GM19240 (cell line): Measurements from ENCODE around the gene TMPRSS9.
A peak's percentile ranks its signal among the peaks of the same experiment; 100 is the strongest.

Source experiments
- DNase-seq: peaks from one replicate; pipeline ENCODE4 v3.0.0; 2011; ENCODE audit warnings: low spot score; ENCODE audit not compliant: insufficient read length

The TMPRSS9 gene

GRCh38 chr19:2329149-2329478 lies 31.0 kb upstream of the TMPRSS9 start:
- no peak for DNase-seq

GRCh38 chr19:2329501-2329916 lies 30.6 kb upstream of the TMPRSS9 start:
- DNase-seq = no peak

DNA sequence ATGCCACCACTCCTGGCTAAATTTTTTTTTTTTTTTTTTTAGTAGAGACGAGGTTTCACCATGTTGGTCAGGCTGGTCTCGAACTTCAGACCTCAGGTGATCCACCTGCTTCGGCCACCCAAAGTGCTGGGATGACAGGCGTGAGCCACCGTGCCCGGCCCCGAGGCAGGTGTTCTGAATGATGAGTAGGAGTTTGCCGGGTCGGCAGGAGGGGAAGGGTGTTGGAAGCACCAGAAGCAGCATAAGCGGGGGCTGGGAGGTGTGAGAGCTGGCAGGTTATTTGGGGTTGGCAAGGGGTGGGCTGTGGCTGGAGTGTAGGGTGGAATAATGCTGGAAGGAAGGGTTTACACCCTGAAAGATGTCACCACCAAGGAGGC lies 29.8 kb upstream of the TMPRSS9 start:
- DNase-seq = no peak

DNA sequence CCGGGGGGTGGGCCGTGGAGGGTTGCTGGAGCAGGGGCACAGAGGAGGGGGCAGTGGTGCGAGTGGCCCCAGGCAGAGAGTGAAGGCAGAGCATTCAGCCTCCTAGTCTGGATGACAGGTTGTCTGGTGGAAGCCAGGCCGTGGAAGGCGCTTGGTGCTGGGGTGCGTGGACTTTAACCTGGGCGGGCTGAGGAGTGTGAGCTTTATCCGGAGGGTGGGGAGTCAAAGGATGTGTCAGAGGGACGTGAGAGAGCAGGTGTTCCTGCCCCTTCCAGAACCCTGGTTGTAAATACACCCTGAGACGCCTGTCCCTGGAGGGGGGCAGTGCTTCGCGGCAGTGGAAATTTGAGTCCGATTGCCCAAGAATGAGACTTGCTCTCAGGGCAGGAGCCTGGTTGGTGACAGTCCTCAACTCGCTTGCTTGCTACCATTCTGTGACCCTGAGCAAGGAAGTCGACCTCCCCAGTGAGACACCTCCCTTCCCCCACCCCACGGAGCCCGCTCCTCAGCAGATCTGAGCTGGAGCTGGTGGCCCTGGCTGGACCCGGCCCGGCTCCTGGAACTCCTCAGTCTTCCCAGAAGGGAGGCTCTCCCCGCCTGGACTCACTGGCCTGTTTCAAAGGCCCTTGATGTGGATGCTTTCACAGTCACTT lies 29.3 kb upstream of the TMPRSS9 start:
- no peak for DNase-seq

DNA sequence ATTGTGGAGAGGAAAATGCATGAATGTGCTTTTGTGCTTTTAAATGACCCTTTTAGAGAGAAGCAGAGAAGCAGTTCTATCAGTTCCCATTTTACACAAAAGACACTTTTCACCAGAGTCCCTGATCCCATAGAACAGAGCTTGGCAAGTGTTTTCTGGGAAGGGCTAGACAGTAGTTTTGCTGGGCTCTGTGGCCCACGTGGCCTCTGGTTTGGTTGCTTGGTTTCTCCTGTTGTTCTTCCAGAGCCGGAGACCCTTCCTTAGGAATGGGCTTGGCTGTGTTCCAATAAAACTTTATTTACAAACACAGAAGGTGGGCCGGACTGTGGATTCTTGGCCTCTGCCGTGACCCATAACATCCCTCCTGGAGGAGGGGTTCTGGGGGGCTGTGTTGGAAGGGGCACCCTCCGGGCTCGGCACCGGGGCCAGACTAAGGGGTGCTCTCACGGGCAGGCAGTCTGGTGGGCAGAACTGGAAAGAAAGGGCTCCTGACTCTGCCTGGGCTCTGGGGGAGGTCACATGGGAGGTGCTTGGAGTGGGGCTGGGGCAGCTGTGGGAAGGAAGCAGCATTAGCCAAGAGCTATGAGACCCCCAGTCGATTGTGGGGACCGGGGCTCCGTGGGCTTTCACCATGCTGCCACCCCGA lies 28.3 kb upstream of the TMPRSS9 start:
- DNase-seq = no peak

GRCh38 chr19:2332341-2333026 lies 27.6 kb upstream of the TMPRSS9 start:
- DNase-seq = peak; percentile 65

DNA sequence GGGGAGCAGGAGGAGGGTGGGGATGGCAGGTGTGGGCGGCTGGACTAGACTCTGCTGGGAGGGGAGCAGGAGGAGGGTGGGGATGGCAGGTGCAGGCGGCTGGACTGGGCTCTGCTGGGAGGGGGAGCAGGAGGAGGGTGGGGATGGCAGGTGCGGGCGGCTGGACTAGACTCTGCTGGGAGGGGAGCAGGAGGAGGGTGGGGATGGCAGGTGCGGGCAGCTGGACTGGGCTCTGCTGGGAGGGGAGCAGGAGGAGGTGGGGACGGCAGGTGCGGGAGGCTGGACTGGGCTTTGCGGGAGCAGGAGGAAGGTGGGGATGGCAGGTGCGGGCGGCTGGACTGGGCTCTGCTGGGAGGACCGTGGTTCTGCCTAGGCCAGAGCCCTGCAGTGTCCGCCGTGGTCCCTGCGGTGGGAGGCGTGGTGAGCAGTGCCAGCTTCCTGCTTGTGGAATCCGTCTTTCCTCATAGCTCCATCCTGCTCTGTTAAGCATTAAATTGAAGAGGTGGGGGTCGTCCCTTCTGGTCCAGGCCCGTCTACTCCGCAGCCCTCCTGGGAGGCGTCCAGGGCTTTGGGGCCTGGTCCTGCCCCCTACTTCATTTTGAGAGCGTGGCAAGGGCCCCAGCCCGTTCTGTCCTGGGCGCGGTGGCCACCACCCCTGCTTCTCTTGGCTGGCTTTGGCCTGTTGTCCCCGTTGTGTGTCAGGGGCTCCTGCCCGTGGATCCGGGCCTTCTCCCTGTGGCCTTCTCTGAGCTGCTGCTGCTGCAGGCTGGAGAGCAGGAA lies 26.8 kb upstream of the TMPRSS9 start:
- DNase-seq = no peak

DNA sequence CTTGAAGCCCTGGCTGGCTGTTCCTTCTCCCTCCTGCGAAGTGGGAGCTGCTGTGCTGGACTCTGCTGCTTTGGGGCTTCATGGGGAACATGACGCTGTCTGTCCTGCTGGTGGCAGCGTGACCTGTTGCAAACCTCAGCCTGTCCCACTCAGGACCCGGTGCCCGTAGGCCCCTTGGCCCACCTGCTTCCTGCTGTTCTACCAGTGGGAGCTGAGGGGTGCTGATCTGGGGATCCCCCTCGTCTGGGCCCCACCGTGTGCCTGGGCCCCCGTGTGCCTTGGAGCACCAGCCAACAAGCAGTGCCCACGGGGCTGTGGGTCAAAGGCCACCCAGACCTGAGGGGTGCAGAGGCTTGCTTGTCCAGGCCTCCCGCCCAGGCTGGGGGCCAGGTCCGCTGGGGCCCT lies 26.3 kb upstream of the TMPRSS9 start:
- no peak for DNase-seq

DNA sequence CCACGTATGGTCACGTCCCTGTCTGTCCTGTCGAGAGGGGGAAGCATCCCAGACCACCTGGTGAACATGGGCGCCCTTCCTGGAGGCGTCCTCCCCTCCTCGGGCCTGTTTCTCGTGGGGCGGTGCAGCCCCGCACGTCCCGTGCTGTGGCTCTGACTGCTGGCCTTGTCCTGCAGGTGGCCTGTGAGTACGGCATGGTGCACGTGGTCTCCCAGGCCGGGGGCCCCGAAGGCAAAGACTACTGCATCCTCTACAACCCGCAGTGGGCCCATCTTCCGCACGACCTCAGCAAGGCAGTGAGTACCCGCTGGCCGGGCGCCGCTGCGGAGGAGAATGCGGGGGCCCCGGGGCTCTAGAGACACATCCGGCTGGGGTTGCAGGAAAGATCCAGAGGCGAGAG lies 25.6 kb upstream of the TMPRSS9 start:
- DNase-seq = no peak

- DNase-seq = no peak
Observed at GRCh38 chr19:2334986-2335846, 24.8 kb upstream of the TMPRSS9 start.

GRCh38 chr19:2335848-2336247 lies 24.2 kb upstream of the TMPRSS9 start:
- DNase-seq = no peak

DNA sequence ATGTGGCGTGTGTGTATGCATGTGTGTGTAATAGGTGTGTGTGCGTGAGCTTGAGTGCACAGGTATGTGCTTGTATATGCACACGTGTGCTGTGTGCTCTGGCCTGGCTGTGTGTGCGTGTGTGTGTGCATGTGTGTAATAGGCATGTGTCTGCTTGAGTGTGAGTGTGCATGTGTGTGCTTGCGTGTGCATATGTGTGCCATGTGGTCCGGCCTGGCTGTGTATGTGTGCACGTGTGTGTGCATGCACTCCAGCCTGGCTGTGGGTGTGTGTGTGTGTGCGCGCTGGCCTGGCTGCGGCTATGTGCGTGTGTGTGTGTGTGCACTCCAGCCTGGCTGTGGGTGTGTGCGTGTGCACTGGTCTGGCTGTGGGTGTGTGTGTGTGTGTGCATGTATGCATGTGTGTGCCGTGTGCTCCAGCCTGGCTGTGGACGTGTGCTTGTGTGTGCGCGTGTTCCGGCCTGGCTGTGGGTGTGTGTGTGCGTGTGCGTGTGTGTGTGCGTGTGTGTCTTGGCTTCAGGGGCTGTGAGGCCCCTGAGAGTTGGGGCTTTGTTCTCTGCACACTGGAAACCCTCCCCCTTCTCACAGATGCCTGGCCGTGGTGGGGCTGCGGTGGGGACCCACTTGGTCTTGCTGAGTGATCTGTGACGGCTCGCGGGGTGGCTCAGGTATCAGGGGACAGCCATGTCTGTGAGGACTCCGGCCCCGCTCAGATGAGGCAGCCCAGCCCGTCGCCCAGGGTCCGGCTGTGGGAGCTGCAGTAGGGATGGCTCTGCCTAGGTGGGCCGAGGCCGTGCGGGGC lies 23.3 kb upstream of the TMPRSS9 start:
- DNase-seq = no peak

DNA sequence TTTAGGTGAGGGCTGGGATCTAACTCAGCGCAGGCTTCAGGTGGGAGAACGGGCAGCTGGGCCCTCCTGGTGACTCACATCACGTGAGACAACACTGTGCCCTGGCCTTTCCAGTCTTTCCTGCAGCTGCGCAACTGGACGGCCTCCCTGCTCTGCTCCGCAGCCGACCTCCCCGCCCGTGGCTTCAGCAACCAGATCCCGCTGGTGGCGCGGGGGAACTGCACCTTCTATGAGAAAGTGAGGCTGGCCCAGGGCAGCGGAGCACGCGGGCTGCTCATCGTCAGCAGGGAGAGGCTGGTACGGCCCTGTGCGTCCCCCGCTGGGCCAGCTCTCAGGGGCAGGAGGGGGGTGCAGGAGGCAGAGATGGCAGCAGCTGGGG lies 22.7 kb upstream of the TMPRSS9 start:
- no peak for DNase-seq

DNA sequence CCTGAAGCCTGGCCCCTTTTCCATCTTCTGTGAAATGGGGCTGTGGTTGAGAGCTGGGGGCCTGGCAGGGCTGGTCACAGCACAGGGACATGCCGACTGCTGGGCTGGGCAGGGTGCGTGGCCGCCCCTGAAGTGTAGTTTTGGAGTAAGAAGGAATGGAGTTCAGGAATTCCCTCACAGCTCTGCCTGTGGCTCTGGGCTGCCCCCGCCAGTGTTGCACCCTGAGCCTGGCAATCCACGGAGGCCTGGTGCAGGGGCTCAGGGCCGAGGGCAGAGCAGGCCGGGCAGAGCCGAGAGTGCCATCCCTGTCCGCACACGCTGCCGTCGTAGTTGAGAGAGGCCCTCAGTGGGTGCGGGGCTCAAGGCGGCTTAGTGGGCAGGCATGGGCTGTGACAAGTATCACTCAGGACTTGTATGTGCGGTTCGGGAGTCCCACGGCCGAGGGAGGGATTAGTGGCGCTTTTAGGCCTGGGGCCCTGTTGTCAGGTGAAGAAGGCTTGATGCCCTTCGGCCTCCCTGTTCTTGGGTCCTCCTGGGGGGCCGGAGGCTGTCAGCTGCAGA lies 21.9 kb upstream of the TMPRSS9 start:
- DNase-seq = no peak

- DNase-seq = no peak
Observed at GRCh38 chr19:2338751-2339643, 21.1 kb upstream of the TMPRSS9 start.

DNA sequence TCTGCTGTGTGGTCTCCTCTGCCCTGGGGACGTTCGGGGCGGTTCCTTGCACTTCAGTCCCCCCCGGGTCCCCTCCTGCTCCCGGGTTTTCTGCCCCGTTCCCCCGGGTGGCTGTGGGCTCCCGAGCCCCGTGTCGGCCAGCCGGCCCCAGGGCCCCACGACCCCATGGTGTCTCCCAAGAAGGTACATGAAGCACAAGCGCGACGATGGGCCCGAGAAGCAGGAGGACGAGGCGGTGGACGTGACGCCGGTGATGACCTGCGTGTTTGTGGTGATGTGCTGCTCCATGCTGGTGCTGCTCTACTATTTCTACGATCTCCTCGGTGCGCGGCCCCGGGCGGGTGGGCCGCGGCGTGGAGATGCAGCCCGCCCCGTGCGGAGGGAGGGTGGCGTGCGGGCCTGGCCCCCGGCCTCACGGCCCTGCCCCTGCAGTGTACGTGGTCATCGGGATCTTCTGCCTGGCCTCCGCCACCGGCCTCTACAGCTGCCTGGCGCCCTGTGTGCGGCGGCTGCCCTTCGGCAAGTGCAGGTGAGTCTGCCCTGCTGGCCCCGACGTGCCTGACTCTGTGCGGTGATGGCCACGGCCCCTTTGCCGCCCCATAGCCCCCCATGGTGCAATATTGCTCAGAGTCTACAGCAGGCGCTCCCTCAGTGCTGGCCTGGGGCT lies 20.3 kb upstream of the TMPRSS9 start:
- no peak for DNase-seq

DNA sequence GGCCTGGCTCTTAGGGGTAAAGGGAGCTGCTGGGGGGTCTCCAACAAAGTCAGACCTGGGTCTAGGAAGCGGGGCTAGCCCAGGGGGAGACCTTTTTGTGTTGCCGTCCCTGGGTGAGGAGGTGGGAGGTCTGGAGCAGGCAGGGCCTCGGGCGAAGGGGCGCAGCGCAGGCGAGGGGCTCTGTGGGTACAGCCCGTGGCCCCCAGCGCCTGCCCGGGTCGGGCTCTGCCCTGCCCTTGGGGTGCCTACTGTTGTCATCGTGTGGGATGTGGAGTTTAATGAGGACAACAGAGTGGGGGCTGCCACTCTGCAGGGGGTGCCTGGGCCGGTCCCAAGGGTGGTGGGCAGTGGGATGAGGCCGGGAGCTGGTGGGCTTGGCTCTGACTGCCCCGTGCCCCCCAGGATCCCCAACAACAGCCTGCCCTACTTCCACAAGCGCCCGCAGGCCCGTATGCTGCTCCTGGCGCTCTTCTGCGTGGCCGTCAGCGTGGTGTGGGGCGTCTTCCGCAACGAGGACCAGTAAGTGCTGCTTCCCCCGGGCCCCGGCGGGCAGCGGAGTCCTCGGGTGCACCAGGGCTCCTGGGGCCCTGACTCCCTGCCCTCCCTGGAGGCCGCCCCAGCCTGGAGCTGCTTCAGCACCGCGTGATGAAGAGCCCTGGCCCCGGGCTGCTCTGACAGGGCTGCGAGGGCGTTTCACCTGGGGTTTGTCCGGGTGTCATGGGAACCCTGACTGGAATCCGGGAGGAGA lies 19.4 kb upstream of the TMPRSS9 start:
- no peak for DNase-seq

DNA sequence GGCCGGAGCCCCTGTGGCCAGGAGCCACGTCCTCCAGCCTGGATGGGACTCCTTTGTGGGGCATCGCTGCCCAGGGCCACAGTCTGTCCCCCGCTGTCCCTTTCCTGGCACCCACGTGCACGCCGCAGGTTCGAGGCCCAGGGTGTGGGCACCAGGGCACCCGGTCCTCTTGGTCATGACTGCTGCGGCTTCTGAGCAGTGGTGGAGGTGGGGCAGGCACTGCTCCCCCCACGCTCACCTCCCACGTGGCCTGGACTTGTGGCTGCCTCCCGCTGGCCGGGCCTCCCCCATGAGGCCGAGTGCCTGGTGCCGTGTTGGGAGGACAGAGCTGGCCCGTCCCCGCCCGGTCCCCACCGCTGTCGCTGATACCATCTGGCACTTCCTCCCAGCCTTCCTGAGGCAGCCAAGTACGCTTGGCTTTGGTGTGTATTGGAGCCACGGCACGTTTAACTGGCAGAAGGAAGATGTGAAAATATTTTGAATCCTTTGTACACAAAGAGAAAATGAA lies 18.8 kb upstream of the TMPRSS9 start:
- no peak for DNase-seq
